ENCODE results near the gene PDK2.

DNA sequence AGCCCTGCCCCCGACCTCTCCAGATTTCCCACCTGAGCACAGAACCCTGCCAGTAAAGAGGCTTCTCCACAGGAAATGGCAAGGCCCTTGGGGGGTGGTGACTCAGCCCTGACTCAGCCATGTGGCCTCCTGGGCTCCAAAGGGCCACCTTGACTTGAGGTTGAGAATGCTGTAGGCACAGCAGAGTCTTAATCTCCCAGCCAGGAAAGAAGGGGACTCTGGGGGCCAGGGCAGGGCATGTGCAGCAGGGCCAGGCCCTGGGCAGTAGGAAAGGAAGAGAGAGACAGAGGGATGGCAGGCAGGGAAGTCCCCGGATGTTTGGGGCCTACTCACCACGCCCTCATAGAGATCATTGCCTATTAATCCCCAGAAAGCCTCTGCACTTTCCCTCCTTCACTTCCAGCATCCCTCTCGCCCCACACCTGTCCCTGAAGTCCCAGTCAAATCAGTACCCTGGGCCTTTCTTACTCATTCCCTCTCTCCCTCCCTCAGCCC, 44.0 kb upstream of the PDK2 start:
- TF ChIP-seq EZH2phosphoT487 (IDR thresholded peaks at IDR 0.05; ENCODE audit: insufficient read depth, low read depth), result no peak
- no peak for TF ChIP-seq EZH2 (IDR thresholded peaks at IDR 0.05; ENCODE audit: insufficient read depth, poor library complexity, severe bottlenecking)

All from GM23248 (cell line).